Measurements from ENCODE around the gene MACROD2. TPM values are rescaled to one million over a fixed set of nuclear protein-coding genes. Genes with fewer than 3 reads are reported as not detected.
"Not testable (repeated sequence)": the region's sequence is repeated elsewhere in the genome, so short reads cannot be mapped to it uniquely, and the experiment has no call there.

The MACROD2 gene
- total RNA-seq, 1 donor from 2014 or later = 1.6 TPM

DNA sequence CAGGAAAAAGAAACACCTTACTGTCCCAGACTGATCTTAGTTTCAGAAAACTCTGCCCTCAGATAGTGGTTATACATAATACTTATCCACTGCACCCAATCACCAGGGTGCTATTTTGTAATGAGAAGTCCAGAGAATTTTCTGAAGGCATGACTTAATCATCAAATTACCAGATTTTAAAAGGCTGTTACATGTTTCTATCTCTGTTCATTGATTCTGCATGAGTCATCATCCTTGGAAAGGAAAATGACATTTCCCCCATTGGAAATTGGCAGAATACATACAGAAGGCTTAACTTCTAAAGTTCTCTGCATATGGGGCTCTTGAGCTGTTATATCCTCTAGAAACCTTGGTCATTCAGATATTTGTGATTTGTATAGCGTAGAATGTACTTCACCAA is 930.0 kb downstream of the MACROD2 start:
- DNase-seq (ENCODE audit: low spot score) = no peak
- intact Hi-C loops (cut with DNase I) = no loop called here

GRCh38 chr20:14926436-14926835 is 931.1 kb downstream of the MACROD2 start:
- DNase-seq (ENCODE audit: low spot score); intact Hi-C loops (cut with DNase I): not testable (repeated sequence)

GRCh38 chr20:14928083-14928482 is 932.8 kb downstream of the MACROD2 start:
- intact Hi-C loops (cut with DNase I) = no loop called here
- DNase-seq (ENCODE audit: low spot score) = no peak

DNA sequence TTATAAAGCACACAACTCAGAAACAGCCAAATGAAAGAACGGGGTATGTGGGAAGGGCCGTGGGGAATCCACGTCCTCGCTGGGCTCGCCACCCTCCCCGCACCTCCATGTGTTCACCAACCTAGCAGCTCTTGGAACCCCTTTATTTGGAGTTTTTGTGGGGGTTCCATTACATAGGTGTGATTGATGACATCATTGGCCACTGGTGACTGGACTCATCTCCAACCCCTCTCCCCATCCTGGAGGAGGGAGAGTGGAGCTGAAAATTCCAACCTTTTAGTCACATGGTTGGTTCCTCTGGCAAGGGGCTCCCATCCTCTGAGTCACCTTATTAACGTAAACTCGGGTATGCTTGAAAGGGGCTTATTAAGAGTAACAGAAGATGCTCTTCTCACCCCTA is 934.1 kb downstream of the MACROD2 start:
- no peak for DNase-seq (ENCODE audit: low spot score)
- intact Hi-C loops (cut with DNase I) = no loop called here

GRCh38 chr20:14932040-14932439 is 936.7 kb downstream of the MACROD2 start:
- intact Hi-C loops (cut with DNase I) = no loop called here

DNA sequence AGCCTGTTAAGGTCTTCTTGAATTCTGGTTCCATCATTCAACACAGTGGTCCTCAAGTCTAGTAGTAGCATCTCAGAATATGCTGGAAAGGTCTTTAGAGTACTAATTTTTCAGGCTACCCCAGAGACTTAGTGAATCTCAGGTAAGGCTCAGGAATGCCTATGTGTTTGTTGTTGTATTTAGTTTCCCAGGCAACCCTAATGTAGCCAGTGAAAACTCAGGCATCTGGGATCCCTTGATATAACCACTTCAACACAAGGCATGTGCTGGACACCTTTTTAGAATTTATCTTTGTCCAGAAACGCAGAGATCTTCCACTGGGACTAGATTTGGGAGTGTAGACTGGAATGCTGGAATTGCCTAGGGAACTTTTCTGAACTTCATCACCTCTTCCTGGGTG is 940.0 kb downstream of the MACROD2 start:
- intact Hi-C loops (cut with DNase I) = no loop called here
- no peak for DNase-seq (ENCODE audit: low spot score)

More at GRCh38 chr20:14932040-14932439, 936.7 kb downstream of the MACROD2 start:
- DNase-seq (ENCODE audit: low spot score) = no peak

- intact Hi-C loops (cut with DNase I) = no loop called here
- no peak for DNase-seq (ENCODE audit: low spot score)
Measured at GRCh38 chr20:14937021-14937420, 941.7 kb downstream of the MACROD2 start.

DNA sequence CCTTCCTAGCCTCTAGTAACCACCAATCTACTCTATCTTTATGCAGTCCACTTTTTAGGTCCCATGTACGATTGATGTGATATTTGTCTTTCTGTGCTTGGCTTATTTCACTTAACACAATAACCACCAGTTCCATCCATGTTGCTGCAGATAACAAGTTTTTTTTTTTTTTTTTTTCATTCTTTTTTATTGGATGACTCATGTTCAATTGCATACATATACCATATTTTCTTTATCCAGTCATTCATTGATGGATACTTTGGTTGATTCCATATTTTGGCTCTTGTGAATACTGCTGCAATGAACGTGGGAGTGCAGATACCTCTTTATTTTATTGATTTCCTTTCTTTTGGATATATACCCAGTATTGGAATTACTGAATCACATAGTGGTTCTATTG is 942.5 kb downstream of the MACROD2 start:
- intact Hi-C loops (cut with DNase I) = no loop called here
- no peak for DNase-seq (ENCODE audit: low spot score)

GRCh38 chr20:14947536-14947935 is 952.2 kb downstream of the MACROD2 start:
- intact Hi-C loops (cut with DNase I) = no loop called here
- no peak for DNase-seq (ENCODE audit: low spot score)

- intact Hi-C loops (cut with DNase I) = no loop called here
Measured at GRCh38 chr20:14947946-14948345, 952.6 kb downstream of the MACROD2 start.

GRCh38 chr20:14948416-14948815 is 953.1 kb downstream of the MACROD2 start:
- DNase-seq (ENCODE audit: low spot score) = no peak
- intact Hi-C loops (cut with DNase I) = no loop called here

More at GRCh38 chr20:14947946-14948345, 952.6 kb downstream of the MACROD2 start:
- no peak for DNase-seq (ENCODE audit: low spot score)

DNA sequence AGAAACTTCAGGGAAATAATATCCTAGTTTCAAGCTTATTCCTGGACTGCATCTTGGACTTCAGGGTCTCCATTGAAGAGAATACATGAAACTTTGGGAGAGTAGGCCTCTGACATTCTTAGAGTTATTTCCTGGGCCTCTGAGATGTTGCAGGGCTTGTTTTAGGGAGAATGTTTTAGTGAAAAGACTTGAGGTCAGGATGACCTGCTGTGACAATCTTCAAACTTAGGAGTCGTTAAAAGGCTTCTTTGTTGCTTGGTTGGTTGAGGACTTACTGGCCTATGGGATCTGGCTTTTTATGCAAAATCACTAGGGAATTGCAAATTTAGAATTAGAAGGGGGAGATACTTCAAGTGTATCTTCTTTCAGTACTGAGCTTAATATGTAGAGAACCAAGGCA is 955.3 kb downstream of the MACROD2 start:
- intact Hi-C loops (cut with DNase I) = no loop called here
- DNase-seq (ENCODE audit: low spot score) = no peak

DNA sequence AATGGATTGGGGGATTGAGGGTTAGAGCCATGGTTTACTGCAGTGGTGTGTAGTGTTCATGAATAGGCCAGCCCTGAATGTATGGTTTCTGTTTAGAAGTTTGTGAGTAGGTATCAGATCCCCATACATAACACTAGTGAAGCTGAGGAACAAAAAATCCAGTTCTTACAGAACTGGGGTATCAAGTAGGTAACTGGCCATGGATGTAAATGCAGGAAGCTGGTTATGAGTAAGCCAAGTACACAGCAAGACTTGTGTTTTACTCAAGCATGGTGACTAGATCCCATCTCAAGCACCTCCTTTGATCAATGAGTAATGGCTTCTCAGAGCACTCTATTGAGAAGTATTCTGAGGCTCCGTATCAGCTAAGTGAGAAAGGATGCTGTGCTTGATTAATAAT is 955.8 kb downstream of the MACROD2 start:
- DNase-seq (ENCODE audit: low spot score) = no peak
- intact Hi-C loops (cut with DNase I) = no loop called here

GRCh38 chr20:14951707-14952418 is 956.5 kb downstream of the MACROD2 start:
- intact Hi-C loops (cut with DNase I) = no loop called here
- no peak for DNase-seq (ENCODE audit: low spot score)

DNA sequence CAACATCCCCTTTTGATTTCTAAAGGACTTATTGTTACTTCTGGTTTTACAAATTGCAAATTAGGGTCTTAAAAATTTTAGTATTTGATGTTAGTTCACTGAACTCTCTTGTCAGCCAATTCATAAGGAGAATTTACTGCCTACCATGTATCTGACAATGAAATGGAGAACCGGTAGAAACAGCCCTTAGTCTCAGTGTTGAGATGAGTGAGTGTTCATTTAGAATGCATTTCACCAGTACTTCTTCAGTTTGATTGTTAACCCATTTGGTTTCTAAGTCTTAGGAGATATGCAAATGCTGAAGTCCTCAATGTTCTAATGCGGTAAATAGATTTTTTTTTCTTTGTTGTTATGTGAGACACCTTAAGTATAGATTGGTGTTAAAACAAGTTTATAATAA is 958.4 kb downstream of the MACROD2 start:
- no peak for DNase-seq (ENCODE audit: low spot score)
- intact Hi-C loops (cut with DNase I) = no loop called here

GRCh38 chr20:14955399-14955798 is 960.1 kb downstream of the MACROD2 start:
- intact Hi-C loops (cut with DNase I) = no loop called here
- DNase-seq (ENCODE audit: low spot score) = no peak

DNA sequence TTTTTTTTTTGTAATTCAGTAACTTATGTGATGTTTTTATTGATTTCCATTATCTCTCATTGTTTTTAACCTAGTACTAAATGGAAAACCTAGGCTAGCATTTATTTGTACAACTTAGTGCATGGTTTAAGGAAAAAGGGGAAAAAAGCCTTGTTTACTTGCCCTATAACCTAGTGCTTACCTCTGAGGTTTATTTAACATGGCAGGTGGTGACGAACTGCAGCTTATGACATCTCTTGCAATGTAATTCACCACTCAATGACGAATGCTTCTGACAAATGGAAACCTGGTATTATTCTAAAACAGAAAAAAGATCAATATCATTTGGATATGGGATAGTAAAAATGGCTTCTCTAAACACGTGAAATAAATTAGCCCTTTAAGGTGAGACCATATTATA is 960.7 kb downstream of the MACROD2 start:
- intact Hi-C loops (cut with DNase I) = no loop called here

GRCh38 chr20:14956538-14956937 is 961.2 kb downstream of the MACROD2 start:
- DNase-seq (ENCODE audit: low spot score) = no peak
- intact Hi-C loops (cut with DNase I) = no loop called here

More for the DNA sequence above, 960.7 kb downstream of the MACROD2 start:
- DNase-seq (ENCODE audit: low spot score) = no peak

- no peak for DNase-seq (ENCODE audit: low spot score)
- intact Hi-C loops (cut with DNase I) = no loop called here
Measured at GRCh38 chr20:14957402-14957801, 962.1 kb downstream of the MACROD2 start.

DNA sequence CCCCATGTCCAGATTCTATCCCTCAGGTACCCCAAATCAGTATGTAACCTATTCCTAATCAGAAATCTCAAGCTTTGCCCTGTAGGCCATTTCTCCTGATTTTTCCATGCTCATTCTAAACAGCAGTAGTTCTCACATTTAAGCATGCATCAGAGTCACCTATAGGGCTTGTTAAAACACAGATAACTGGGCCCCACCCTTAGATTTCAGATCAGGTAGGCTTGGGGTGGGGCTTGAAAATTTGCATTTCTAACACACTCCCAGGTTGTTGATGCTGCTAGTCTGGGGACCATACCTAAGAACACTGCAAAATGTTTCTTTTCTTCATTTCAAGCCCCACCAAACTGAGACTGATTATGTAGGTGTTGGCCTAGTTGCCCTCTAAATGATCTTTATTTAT is 963.3 kb downstream of the MACROD2 start:
- intact Hi-C loops (cut with DNase I) = no loop called here

GRCh38 chr20:14959506-14960475 is 964.5 kb downstream of the MACROD2 start:
- DNase-seq (ENCODE audit: low spot score) = no peak
- intact Hi-C loops (cut with DNase I) = no loop called here

More for the DNA sequence above, 963.3 kb downstream of the MACROD2 start:
- DNase-seq (ENCODE audit: low spot score) = no peak
